Measurements from ENCODE around the gene ATP6AP1. TPM values are rescaled to one million over a fixed set of nuclear protein-coding genes. Genes with fewer than 3 reads are reported as not detected.
"Not testable (repeated sequence)": the region's sequence is repeated elsewhere in the genome, so short reads cannot be mapped to it uniquely, and the experiment has no call there.

ATP6AP1 gene
- total and polyA plus RNA-seq, 10 of the 15 experiments (the other 5 are each of a cell fraction or from before 2014, with no cell fraction given), result 4.5 to 56.4 (median 32.0) TPM

DNA sequence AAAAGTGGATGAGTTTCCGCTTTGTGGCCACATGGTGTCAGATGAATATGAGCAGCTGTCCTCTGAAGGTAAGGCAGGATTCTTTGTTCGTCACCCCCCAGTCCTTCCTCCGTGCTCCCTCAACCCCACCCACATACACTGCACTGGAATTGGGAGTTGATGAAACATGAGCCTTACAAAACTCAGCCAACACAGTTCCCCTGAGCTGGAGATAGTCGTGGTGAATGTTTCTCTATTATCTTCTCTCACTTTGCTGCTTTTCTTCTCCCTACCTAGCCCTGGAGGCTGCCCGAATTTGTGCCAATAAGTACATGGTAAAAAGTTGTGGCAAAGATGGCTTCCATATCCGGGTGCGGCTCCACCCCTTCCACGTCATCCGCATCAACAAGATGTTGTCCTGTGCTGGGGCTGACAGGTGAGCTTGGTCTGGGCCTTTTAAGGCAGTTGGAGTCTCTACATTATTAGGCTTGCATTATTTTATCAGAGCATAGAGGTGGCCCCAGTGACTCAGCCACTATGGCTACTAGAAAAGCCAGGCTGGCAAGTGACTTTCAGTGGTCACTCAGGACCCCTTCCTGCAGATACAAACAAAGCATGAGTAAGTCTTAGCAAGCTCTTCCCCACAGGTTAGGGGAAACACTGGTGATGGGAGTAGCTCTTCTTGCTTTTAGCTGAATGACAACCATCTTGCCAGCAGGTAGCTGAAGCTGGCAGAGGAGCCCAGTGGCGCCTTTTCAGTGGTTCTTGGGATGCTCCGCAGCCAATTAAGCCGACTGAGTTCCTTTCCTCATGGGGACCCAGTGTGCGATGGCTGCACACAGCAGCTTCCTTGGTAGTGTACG, 28.7 kb upstream of the ATP6AP1 start (continued):
- TF ChIP-seq EZH2 (IDR thresholded peaks at IDR 0.05; ENCODE audit: borderline replicate concordance, control insufficient read depth, low read depth, low read length) (no peak), POLR2A (IDR thresholded peaks at IDR 0.05; ENCODE audit: low read depth, low read length) (peak; percentile 48), SREBF1 (IDR thresholded peaks at IDR 0.05; ENCODE audit: low read length) (no peak), STAT3 (IDR thresholded peaks at IDR 0.05; ENCODE audit: low read depth, low read length) (no peak), EP300 (IDR thresholded peaks at IDR 0.05; ENCODE audit: borderline replicate concordance in 1 of 2, control insufficient read depth in 1 of 2, low read depth in 2 of 2, low read length in 2 of 2) (no peak), PAX5 (IDR thresholded peaks at IDR 0.05; ENCODE audit: borderline replicate concordance, low read depth, low read length) (no peak), WRNIP1 (IDR thresholded peaks at IDR 0.05; ENCODE audit: borderline replicate concordance, low read depth, low read length) (no peak), MTA2 (IDR thresholded peaks at IDR 0.05; ENCODE audit: low read depth) (no peak), NR2F1 (conservative IDR thresholded peaks at IDR 0.05) (no peak), HDAC2 (IDR thresholded peaks at IDR 0.05) (no peak), CHD4 (IDR thresholded peaks at IDR 0.05) (no peak), TCF12 (IDR thresholded peaks at IDR 0.05; ENCODE audit: low read depth, low read length) (no peak), ZNF622 (IDR thresholded peaks at IDR 0.05) (no peak), CREM (IDR thresholded peaks at IDR 0.05; ENCODE audit: low read depth) (no peak)

DNA sequence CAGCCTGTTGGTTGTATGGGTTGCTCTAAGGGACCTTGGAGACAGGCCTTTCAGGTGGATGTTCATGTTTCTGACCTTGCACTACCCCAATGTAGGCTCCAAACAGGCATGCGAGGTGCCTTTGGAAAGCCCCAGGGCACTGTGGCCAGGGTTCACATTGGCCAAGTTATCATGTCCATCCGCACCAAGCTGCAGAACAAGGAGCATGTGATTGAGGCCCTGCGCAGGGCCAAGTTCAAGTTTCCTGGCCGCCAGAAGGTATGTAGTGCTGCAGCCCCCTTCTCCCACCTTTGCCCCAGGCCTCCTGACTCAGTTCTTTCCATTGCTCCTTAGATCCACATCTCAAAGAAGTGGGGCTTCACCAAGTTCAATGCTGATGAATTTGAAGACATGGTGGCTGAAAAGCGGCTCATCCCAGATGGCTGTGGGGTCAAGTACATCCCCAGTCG, 28.1 kb upstream of the ATP6AP1 start:
- Histone ChIP-seq H3K36me3 (ENCODE audit: control insufficient read depth in 2 of 2, insufficient read depth in 2 of 2, low read length in 1 of 2) (peaks cover 10 to 12% of the 10 kb centered on the region in 2 experiments), H3K4me2 (ENCODE audit: control insufficient read depth, insufficient read depth) (peak overlapping the region; percentile 82), H3K9ac (ENCODE audit: control insufficient read depth, insufficient read depth, low read length) (peak overlapping the region; percentile 99; the same call in 1 of the 2 replicates), H3K79me2 (ENCODE audit: control insufficient read depth, insufficient read depth, low read length) (peaks cover 29% of the 10 kb centered on the region), H3K4me3 (peak overlapping the region; percentile 73)
- DNase-seq (ENCODE audit: low read depth, low spot score); SMC1A ChIA-PET (ENCODE audit: uncharacterized antibody, unreplicated experiment); H4K20me1 ChIP-seq (ENCODE audit: control insufficient read depth, insufficient read depth); H3K9me3 ChIP-seq (replicated peaks; ENCODE audit: control insufficient read depth, insufficient read depth, low read length); H3K27ac ChIP-seq (ENCODE audit: control insufficient read depth, insufficient read depth); H2AFZ ChIP-seq (ENCODE audit: control insufficient read depth, low read depth, low read length); H3K4me1 ChIP-seq (ENCODE audit: control insufficient read depth, insufficient read depth, low read length); in situ Hi-C loops (cut with MboI); H3K27me3 ChIP-seq (replicated peaks in 1 of 2; ENCODE audit: control insufficient read depth in 2 of 2, insufficient read depth in 2 of 2, low read length in 1 of 2); intact Hi-C loops (cut with micrococcal nuclease; ENCODE audit: unreplicated experiment); ATAC-seq; BruUV-seq (replicated peaks); FAIRE-seq: not testable (repeated sequence)
- RAD21 ChIA-PET (ENCODE audit: unreplicated experiment), result interaction anchor here (1.9 kb wide), 1 partner anchor 12 kb away, joined by 5 read pairs; no protein-coding TSS in a partner anchor
- CTCF ChIA-PET, result interaction anchor here (1.6 to 3.0 kb wide), 4 partner anchors 10 to 133 kb away, joined by 8 to 23 read pairs (median 12); partner anchors contain the start of genes FLNA and TAFAZZIN
- TF ChIP-seq BACH1 (IDR thresholded peaks at IDR 0.05; ENCODE audit: borderline replicate concordance), result 0 out of 2 replicates have a peak, but pooled peaks have one; percentile 52
- POLR2A ChIA-PET, result interaction anchor here (3.8 kb wide), 1 partner anchor 11 kb away, joined by 22 read pairs; the partner anchor contains the start of gene TAFAZZIN
- 47% methylated on average over 6 of the region's 6 CpGs for WGBS (ENCODE audit: insufficient coverage, insufficient replicate concordance, low lambda C conversion rate, missing lambda C conversion rate)

Measured in GM12878 (cell line).